Subcutaneous adipose tissue (tissue), 4 donors: ENCODE measurements around the gene B3GLCT. TPM values are rescaled to one million over a fixed set of nuclear protein-coding genes. Genes with fewer than 3 reads are reported as not detected.

Experiments
- CTCF ChIP-seq: fragments of 450-650 bp; IDR thresholded peaks from one replicate; pipeline ENCODE4 v1.5.1; 2016; ENCODE audit warnings: low read depth, mild to moderate bottlenecking, control low read depth, antibody characterized with exemption, moderate library complexity
- total RNA-seq, 4 donors: library from RNA; depleted of rRNA; stranded (reverse); fragments of >200 nt; gene quantifications; one replicate each; pipeline ENCODE4 v1.1.0, GENCODE V29; 2016

B3GLCT gene
- total RNA-seq, 4 donors from 2014 or later: 4.9 to 15.4 (median 8.5) TPM

GRCh38 chr13:31213651-31214289 lies 14.0 kb downstream of the B3GLCT start:
- TF ChIP-seq CTCF: no peak

GRCh38 chr13:31214435-31214834 lies 14.7 kb downstream of the B3GLCT start:
- no peak for TF ChIP-seq CTCF

GRCh38 chr13:31219909-31220598 lies 20.3 kb downstream of the B3GLCT start:
- no peak for TF ChIP-seq CTCF

- TF ChIP-seq CTCF: no peak
These were observed 21.3 kb downstream of the B3GLCT start for GRCh38 chr13:31221057-31221456.

- TF ChIP-seq CTCF: no peak
These were observed 23.4 kb downstream of the B3GLCT start for GRCh38 chr13:31223215-31223614.

- no peak for TF ChIP-seq CTCF
These were observed 23.9 kb downstream of the B3GLCT start for GRCh38 chr13:31223640-31224039.

GRCh38 chr13:31224174-31224669 lies 24.4 kb downstream of the B3GLCT start:
- TF ChIP-seq CTCF: no peak
